ENCODE measurements around the gene ADGRL3. TPM values are rescaled to one million over a fixed set of nuclear protein-coding genes. Genes with fewer than 3 reads are reported as not detected.
"Not testable (repeated sequence)": the region's sequence is repeated elsewhere in the genome, so short reads cannot be mapped to it uniquely, and the experiment has no call there.

ADGRL3 gene
- total RNA-seq, 1 experiment from 2014 or later = not detected

GRCh38 chr4:61489927-61490326, 289.8 kb downstream of the ADGRL3 start:
- Histone ChIP-seq H3K4me2 (ENCODE audit: low read depth, low read length, poor library complexity, severe bottlenecking) (no peak overlapping the region), H3K4me1 (ENCODE audit: low read length) (no peaks in the 10 kb centered on the region), H3K9ac (ENCODE audit: low read length) (no peak overlapping the region), H3K4me3 (ENCODE audit: low read length) (no peak overlapping the region), H3K27ac (ENCODE audit: low read length) (no peak overlapping the region), H3K27me3 (ENCODE audit: low read length) (no peaks in the 10 kb centered on the region), H4K20me1 (ENCODE audit: insufficient read depth, low read depth, low read length) (no peaks in the 10 kb centered on the region), H3K79me2 (ENCODE audit: low read length) (no peaks in the 10 kb centered on the region), H3K9me2 (replicated peaks; ENCODE audit: insufficient read depth, low read length) (no peaks in the 10 kb centered on the region), H2AFZ (ENCODE audit: low read length) (no peak overlapping the region), H3K9me3 (ENCODE audit: low read length) (peaks cover 30% of the 10 kb centered on the region), H3K36me3 (ENCODE audit: insufficient read depth, low read length) (no peaks in the 10 kb centered on the region)
- DNase-seq = no peak

DNA sequence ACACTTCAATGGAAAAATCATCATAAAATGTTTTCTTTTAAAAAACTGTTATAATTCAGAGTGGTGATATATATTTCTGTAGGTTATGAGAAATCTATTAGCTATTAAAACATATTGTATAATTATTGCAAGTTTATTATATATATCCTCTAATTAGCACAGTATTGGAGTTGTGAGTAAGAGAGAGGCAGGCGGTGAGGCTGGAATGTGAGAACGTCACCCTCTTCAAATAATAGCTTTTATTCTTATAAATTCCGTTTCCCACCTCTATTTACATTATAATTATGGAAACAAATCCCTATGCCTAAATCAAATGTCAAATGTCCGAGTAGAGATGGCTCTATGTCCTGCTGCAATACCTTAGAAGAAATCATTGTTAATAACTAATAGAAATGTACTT, 292.9 kb downstream of the ADGRL3 start:
- H3K9me3 ChIP-seq (ENCODE audit: low read length) = peaks cover 29% of the 10 kb centered on the region

GRCh38 chr4:61493470-61493869, 293.3 kb downstream of the ADGRL3 start:
- H3K79me2 ChIP-seq (ENCODE audit: low read length) = no peaks in the 10 kb centered on the region
- H3K4me3 ChIP-seq (ENCODE audit: low read length) = no peak overlapping the region
- H3K4me1 ChIP-seq (ENCODE audit: low read length) = no peaks in the 10 kb centered on the region
- no peak for DNase-seq
- H3K36me3 ChIP-seq (ENCODE audit: insufficient read depth, low read length) = no peaks in the 10 kb centered on the region
- H4K20me1 ChIP-seq (ENCODE audit: insufficient read depth, low read depth, low read length) = no peaks in the 10 kb centered on the region
- no peaks in the 10 kb centered on the region for H3K27me3 ChIP-seq (ENCODE audit: low read length)
- no peak overlapping the region for H2AFZ ChIP-seq (ENCODE audit: low read length)
- H3K27ac ChIP-seq (ENCODE audit: low read length) = no peak overlapping the region
- no peaks in the 10 kb centered on the region for H3K9me2 ChIP-seq (replicated peaks; ENCODE audit: insufficient read depth, low read length)
- no peak overlapping the region for H3K4me2 ChIP-seq (ENCODE audit: low read depth, low read length, poor library complexity, severe bottlenecking)
- H3K9me3 ChIP-seq (ENCODE audit: low read length) = peaks cover 28% of the 10 kb centered on the region
- H3K9ac ChIP-seq (ENCODE audit: low read length) = no peak overlapping the region

More for the DNA sequence above, 292.9 kb downstream of the ADGRL3 start:
- Histone ChIP-seq H3K27me3 (ENCODE audit: low read length) (no peaks in the 10 kb centered on the region), H3K4me3 (ENCODE audit: low read length) (no peak overlapping the region), H3K27ac (ENCODE audit: low read length) (no peak overlapping the region), H3K79me2 (ENCODE audit: low read length) (no peaks in the 10 kb centered on the region), H3K9me2 (replicated peaks; ENCODE audit: insufficient read depth, low read length) (no peaks in the 10 kb centered on the region), H4K20me1 (ENCODE audit: insufficient read depth, low read depth, low read length) (no peaks in the 10 kb centered on the region), H3K4me1 (ENCODE audit: low read length) (no peaks in the 10 kb centered on the region), H2AFZ (ENCODE audit: low read length) (no peak overlapping the region), H3K4me2 (ENCODE audit: low read depth, low read length, poor library complexity, severe bottlenecking) (no peak overlapping the region), H3K9ac (ENCODE audit: low read length) (no peak overlapping the region), H3K36me3 (ENCODE audit: insufficient read depth, low read length) (no peaks in the 10 kb centered on the region)
- DNase-seq = no peak

DNA sequence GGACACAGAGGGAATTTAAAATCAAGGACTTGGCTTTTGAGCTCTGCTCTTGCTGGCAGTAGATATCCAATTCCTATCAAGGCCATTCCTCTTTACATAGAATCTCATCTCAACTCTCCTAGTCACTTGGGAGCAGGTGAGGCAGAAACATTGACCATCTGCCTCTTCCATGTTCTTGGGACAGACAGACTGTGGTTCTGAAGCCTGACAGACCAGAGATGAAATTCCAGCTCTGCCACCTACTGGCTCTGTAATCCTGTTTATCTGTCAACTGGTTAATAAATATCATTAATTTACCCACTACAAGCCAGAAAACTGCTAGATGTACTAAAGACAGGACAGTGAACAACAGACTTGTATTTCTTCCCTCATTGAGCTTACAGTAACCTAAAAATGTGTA, 300.8 kb downstream of the ADGRL3 start:
- H3K9me2 ChIP-seq (replicated peaks; ENCODE audit: insufficient read depth, low read length) = no peaks in the 10 kb centered on the region
- no peaks in the 10 kb centered on the region for H3K4me1 ChIP-seq (ENCODE audit: low read length)
- H3K9ac ChIP-seq (ENCODE audit: low read length) = no peak overlapping the region
- H2AFZ ChIP-seq (ENCODE audit: low read length) = no peak overlapping the region
- no peak overlapping the region for H3K4me2 ChIP-seq (ENCODE audit: low read depth, low read length, poor library complexity, severe bottlenecking)
- no peak overlapping the region for H3K27ac ChIP-seq (ENCODE audit: low read length)
- no peaks in the 10 kb centered on the region for H4K20me1 ChIP-seq (ENCODE audit: insufficient read depth, low read depth, low read length)
- no peaks in the 10 kb centered on the region for H3K27me3 ChIP-seq (ENCODE audit: low read length)
- peaks cover 23% of the 10 kb centered on the region for H3K9me3 ChIP-seq (ENCODE audit: low read length)
- no peaks in the 10 kb centered on the region for H3K36me3 ChIP-seq (ENCODE audit: insufficient read depth, low read length)
- DNase-seq = no peak
- H3K4me3 ChIP-seq (ENCODE audit: low read length) = no peak overlapping the region
- H3K79me2 ChIP-seq (ENCODE audit: low read length) = no peaks in the 10 kb centered on the region

- H3K79me2 ChIP-seq (ENCODE audit: low read length) = no peaks in the 10 kb centered on the region
- no peak overlapping the region for H3K4me2 ChIP-seq (ENCODE audit: low read depth, low read length, poor library complexity, severe bottlenecking)
- no peak overlapping the region for H3K27ac ChIP-seq (ENCODE audit: low read length)
- H2AFZ ChIP-seq (ENCODE audit: low read length) = no peak overlapping the region
- no peaks in the 10 kb centered on the region for H3K36me3 ChIP-seq (ENCODE audit: insufficient read depth, low read length)
- no peaks in the 10 kb centered on the region for H4K20me1 ChIP-seq (ENCODE audit: insufficient read depth, low read depth, low read length)
- H3K4me3 ChIP-seq (ENCODE audit: low read length) = no peak overlapping the region
- H3K9ac ChIP-seq (ENCODE audit: low read length) = no peak overlapping the region
- DNase-seq = no peak
- H3K27me3 ChIP-seq (ENCODE audit: low read length) = no peaks in the 10 kb centered on the region
- H3K9me2 ChIP-seq (replicated peaks; ENCODE audit: insufficient read depth, low read length) = no peaks in the 10 kb centered on the region
- H3K4me1 ChIP-seq (ENCODE audit: low read length) = no peaks in the 10 kb centered on the region
- H3K9me3 ChIP-seq (ENCODE audit: low read length) = peaks cover 31% of the 10 kb centered on the region
Observed at GRCh38 chr4:61501812-61502211, 301.7 kb downstream of the ADGRL3 start.

DNA sequence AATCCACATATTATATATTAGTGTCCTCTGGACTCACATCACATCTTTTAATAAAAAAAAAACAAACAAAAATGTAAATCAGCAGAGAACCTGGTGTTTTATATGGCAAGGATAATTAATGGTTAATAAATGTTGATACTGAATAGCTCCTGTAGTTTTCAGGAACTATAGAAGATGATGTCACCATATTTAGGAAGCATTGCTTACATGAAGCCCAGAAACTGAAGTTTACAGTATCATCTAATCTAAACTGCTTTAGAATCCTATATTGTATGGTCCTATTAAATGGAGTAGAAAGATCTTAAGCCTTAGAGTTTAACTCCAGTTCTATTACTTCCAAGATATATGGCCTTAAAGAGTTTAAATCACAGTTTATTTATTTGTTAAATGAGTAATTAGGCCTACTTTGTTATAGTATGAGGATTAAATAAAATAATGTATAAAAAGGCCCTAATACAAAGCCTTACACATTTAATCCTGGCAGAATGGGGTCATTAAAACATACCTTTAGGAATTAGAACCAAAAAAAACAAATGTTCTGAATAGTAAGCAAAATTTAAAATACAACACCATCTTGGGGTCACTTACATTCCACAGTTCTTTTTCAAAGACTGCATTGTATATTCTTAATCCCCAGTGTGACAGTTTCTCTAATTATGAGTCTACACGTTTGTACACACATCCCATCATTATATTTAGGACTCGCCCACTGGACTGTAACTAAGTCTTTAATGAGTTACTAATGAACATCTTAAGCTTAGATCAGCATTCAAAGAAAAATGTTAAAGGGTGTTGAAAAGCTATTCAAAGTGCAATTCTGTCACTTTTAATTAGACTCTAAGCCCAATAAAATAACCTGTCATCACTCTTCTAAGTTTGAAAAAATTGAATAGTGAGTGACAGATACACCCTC, 305.9 kb downstream of the ADGRL3 start:
- H3K27ac ChIP-seq (ENCODE audit: low read length) = no peak overlapping the region
- peaks cover 27% of the 10 kb centered on the region for H3K9me3 ChIP-seq (ENCODE audit: low read length)
- no peak overlapping the region for H3K9ac ChIP-seq (ENCODE audit: low read length)
- no peaks in the 10 kb centered on the region for H3K4me1 ChIP-seq (ENCODE audit: low read length)
- H3K4me3 ChIP-seq (ENCODE audit: low read length) = no peak overlapping the region
- H3K79me2 ChIP-seq (ENCODE audit: low read length) = no peaks in the 10 kb centered on the region
- DNase-seq = no peak
- no peaks in the 10 kb centered on the region for H3K27me3 ChIP-seq (ENCODE audit: low read length)
- H3K4me2 ChIP-seq (ENCODE audit: low read depth, low read length, poor library complexity, severe bottlenecking) = no peak overlapping the region
- H3K36me3 ChIP-seq (ENCODE audit: insufficient read depth, low read length) = no peaks in the 10 kb centered on the region
- no peak overlapping the region for H2AFZ ChIP-seq (ENCODE audit: low read length)
- H3K9me2 ChIP-seq (replicated peaks; ENCODE audit: insufficient read depth, low read length) = no peaks in the 10 kb centered on the region
- H4K20me1 ChIP-seq (ENCODE audit: insufficient read depth, low read depth, low read length) = no peaks in the 10 kb centered on the region

DNA sequence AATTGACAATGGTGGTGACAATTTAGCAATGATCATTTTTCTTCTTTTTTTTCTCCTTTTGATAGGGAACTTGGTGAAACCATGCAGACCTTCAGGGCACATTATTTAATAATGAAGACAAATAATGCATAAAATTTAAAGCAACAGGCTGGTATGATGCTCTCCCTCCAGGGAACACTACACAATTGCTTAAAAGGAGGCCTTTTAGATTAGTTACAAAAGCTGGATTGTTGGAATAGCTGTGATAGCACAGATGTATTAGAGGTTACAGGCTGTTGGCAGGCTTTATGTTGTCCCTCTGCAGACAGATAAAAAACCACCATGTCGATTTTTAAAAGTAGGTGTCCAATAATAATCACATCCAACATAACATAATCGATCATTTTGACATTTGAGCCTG, 307.0 kb downstream of the ADGRL3 start:
- H3K4me1 ChIP-seq (ENCODE audit: low read length) = no peaks in the 10 kb centered on the region
- no peaks in the 10 kb centered on the region for H3K27me3 ChIP-seq (ENCODE audit: low read length)
- no peaks in the 10 kb centered on the region for H4K20me1 ChIP-seq (ENCODE audit: insufficient read depth, low read depth, low read length)
- no peak for DNase-seq
- no peak overlapping the region for H3K4me2 ChIP-seq (ENCODE audit: low read depth, low read length, poor library complexity, severe bottlenecking)
- H3K9ac ChIP-seq (ENCODE audit: low read length) = no peak overlapping the region
- H3K9me2 ChIP-seq (replicated peaks; ENCODE audit: insufficient read depth, low read length) = no peaks in the 10 kb centered on the region
- no peak overlapping the region for H2AFZ ChIP-seq (ENCODE audit: low read length)
- H3K36me3 ChIP-seq (ENCODE audit: insufficient read depth, low read length) = no peaks in the 10 kb centered on the region
- peaks cover 31% of the 10 kb centered on the region for H3K9me3 ChIP-seq (ENCODE audit: low read length)
- H3K4me3 ChIP-seq (ENCODE audit: low read length) = no peak overlapping the region
- H3K27ac ChIP-seq (ENCODE audit: low read length) = no peak overlapping the region
- H3K79me2 ChIP-seq (ENCODE audit: low read length) = no peaks in the 10 kb centered on the region

DNA sequence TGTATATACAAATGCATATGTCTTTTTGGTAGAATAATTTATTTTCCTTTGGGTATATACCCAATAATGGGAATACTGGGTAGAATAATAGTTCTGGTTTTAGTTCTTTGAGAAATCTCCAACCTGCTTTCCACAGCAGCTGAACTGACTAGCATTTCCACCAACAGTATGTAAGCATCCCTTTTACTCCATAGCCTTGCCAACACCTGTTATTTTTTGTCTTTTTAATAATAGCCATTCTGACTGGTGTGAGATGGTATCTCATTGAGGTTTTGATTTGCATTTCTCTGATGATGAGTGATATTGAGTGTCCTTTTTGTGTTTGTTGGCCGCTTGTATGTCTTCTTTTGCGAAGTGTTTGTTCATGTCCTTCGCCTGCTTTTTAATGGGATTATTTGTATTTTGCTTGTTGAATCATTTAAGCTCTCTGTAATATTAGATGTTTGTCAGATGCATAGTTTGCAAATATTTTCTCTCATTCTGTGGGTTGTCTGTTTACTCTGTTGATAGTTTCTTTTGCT, 309.7 kb downstream of the ADGRL3 start:
- not testable (repeated sequence) for H3K27ac ChIP-seq (ENCODE audit: low read length); H3K27me3 ChIP-seq (ENCODE audit: low read length); H3K4me2 ChIP-seq (ENCODE audit: low read depth, low read length, poor library complexity, severe bottlenecking); DNase-seq; H3K9me2 ChIP-seq (replicated peaks; ENCODE audit: insufficient read depth, low read length); H3K4me1 ChIP-seq (ENCODE audit: low read length); H3K36me3 ChIP-seq (ENCODE audit: insufficient read depth, low read length); H3K9ac ChIP-seq (ENCODE audit: low read length); H4K20me1 ChIP-seq (ENCODE audit: insufficient read depth, low read depth, low read length); H3K4me3 ChIP-seq (ENCODE audit: low read length); H3K79me2 ChIP-seq (ENCODE audit: low read length); H2AFZ ChIP-seq (ENCODE audit: low read length)
- H3K9me3 ChIP-seq (ENCODE audit: low read length) = peaks cover 33% of the 10 kb centered on the region
